GM18867 (cell line): Measurements from ENCODE around the gene PDE1C.
"Not testable (repeated sequence)": the region's sequence is repeated elsewhere in the genome, so short reads cannot be mapped to it uniquely, and the experiment has no call there.

Experiments used
- ATAC-seq: cut with Tn5 transposase; IDR thresholded peaks from one replicate; pipeline ENCODE4 v1.9.1; 2021; ENCODE audit warnings: mild to moderate bottlenecking, moderate library complexity; ENCODE audit not compliant: unreplicated experiment

Gene PDE1C

GRCh38 chr7:32045228-32045627 is 25.0 kb downstream of the PDE1C start:
- no peak for ATAC-seq

- ATAC-seq, result no peak
Observed at GRCh38 chr7:32044739-32045138, 25.5 kb downstream of the PDE1C start.

DNA sequence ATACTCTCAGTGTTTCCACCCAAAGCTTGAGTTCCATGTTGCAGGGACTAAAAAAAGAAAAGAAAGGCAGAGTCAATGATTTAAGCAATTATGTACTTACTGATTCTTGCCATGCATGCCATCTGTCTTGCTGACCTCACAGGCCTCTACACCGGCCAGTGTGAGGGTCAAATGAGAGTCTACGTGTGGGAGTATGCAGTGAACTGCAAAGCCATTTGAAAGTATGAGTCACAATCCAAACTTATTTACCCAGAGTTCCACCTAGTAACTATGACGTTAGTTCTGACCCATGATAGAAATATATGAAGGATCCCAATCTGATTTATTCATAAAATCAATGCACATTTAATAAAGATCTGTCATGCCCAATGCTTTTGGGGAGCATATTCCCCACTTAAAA is 26.5 kb downstream of the PDE1C start:
- ATAC-seq, result peak; percentile 66

GRCh38 chr7:32042900-32043299 is 27.3 kb downstream of the PDE1C start:
- no peak for ATAC-seq

DNA sequence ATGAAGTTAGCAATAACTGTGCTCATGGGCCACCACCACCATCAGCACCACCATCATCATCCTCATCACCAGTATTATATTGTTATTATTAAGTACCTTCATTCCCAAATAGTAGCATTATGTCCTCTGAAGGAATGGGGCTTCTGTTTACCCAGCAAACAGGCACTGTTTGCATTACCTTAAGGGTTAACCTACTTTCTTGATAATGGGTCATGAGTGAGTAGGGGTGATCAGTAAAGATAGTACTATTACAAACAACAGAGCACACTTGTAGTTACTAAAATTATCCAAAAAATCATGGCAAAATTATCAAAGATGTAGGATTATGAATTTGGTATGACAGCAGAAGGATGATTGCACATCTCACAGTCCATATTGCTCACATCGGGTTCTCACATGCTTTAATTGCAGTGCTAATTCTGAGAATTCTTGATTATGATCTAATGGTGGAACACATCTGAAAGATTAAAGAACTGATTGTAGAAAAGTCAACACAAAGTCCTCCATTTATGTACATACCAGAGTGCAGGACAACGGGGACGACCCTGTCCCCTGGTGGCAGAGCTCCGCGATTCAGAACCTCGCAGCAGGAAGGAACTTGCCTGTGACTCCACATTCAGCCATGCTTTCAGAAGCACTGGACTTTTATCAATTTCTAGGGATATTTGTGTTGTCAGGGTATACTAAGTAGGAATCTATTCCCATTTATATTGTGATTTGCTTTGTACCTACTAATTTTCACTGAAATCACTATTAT is 31.0 kb downstream of the PDE1C start:
- ATAC-seq, result no peak

GRCh38 chr7:32037650-32038198 is 32.5 kb downstream of the PDE1C start:
- ATAC-seq, result peak; percentile 87

- peak; percentile 44 for ATAC-seq
Observed at GRCh38 chr7:32036557-32036956, 33.6 kb downstream of the PDE1C start.

GRCh38 chr7:32034052-32034451 is 36.2 kb downstream of the PDE1C start:
- no peak for ATAC-seq

- ATAC-seq, result no peak
Observed at GRCh38 chr7:32033006-32033405, 37.2 kb downstream of the PDE1C start.

DNA sequence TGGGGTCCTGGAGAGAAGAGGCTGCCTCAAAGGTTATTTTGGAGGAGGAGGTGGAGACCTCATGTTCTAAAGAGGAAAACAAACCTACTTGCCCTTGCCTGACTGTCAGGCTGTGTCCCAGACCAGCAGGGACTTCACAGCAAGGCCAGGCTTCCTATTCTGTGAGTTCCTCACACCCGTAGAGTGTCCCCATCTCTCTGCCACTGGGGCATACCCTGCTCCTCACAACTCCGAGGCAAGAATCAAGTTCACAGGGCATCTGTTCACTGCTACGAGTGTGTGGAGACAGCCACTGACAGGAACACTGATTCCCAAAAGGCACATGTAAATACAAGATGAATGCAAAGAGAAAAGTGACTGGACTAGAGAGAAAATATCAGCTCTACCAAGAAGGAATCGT is 38.0 kb downstream of the PDE1C start:
- no peak for ATAC-seq

GRCh38 chr7:32030904-32031692 is 39.1 kb downstream of the PDE1C start:
- no peak for ATAC-seq

- no peak for ATAC-seq
Observed at GRCh38 chr7:32026083-32026425, 44.2 kb downstream of the PDE1C start.

- ATAC-seq, result no peak
Observed at GRCh38 chr7:32025381-32026082, 44.7 kb downstream of the PDE1C start.

DNA sequence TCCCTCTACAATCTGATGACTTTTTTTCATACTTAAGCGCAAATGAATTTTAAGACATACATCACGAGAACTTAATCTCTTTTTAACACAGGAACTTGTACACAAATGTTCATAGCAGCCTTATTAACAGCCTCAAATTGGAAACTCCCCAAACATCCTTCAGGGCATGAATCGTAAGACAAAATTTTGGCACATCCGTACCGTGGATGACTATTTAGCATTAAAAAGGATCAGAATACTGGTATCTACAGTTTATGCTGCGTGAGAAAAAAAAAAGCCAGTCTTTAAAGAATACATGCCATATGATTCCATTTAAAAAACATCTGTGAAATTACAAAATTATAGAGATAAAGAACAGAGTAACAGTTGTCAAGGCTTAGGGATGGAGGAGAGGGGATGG is 46.8 kb downstream of the PDE1C start:
- ATAC-seq, result no peak

- ATAC-seq, result no peak
Observed at GRCh38 chr7:32022966-32023365, 47.2 kb downstream of the PDE1C start.

- no peak for ATAC-seq
Observed at GRCh38 chr7:32020551-32021159, 49.6 kb downstream of the PDE1C start.

- ATAC-seq, result no peak
Observed at GRCh38 chr7:32018845-32019578, 51.2 kb downstream of the PDE1C start.

DNA sequence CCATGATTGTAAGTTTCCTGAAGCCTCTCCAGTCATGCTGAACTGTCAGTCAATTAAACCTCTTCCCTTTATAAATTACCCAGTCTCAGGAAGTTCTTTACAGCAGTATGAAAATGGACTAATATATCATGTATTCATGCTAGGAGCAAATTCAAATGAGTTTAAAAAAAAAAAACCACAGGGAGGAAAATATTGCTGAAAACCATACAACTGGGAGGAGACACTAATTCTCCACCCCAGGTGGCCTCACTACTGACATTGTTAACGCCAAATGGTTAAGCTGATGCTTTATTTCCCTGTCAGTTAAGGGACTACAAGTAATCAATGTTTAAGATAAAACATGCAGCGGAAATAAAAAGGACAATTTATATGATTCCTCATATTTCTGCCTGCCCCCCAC is 55.1 kb downstream of the PDE1C start:
- no peak for ATAC-seq

GRCh38 chr7:32013471-32013870 is 56.7 kb downstream of the PDE1C start:
- not testable (repeated sequence) for ATAC-seq

DNA sequence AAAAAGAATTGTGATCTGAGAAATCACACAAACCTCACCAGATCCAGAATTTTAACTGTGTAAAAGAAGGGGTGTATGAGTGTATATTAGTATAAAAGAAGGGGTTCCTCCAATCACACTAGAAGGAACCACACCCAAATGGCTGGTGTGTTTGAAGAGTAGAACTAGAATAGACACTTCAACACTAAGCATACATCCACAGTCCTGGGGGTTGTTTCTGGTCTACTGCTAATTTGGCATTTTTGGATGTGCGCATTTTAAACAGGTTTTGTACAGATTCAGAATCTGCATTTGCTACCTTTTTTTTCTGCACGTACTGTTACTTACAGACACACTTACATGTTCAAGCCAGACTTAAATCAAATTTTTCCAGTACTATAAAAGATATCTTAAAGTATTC is 64.6 kb downstream of the PDE1C start:
- no peak for ATAC-seq
